ENCODE measurements around the gene AFF3.
"Not testable (repeated sequence)": the region's sequence is repeated elsewhere in the genome, so short reads cannot be mapped to it uniquely, and the experiment has no call there.

DNA sequence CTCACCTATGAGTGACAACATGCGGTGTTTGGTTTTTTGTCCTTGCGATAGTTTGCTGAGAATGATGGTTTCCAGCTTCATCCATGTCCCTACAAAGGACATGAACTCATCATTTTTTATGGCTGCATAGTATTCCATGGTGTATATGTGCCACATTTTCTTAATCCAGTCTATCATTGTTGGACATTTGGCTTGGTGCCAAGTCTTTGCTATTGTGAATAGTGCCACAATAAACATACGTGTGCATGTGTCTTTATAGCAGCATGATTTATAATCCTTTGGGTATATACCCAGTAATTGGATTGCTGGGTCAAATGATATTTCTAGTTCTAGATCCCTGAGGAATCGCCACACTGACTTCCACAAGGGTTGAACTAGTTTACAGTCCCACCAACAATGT lies 9.4 kb upstream of the AFF3 start:
- TF ChIP-seq, protein P1, sequence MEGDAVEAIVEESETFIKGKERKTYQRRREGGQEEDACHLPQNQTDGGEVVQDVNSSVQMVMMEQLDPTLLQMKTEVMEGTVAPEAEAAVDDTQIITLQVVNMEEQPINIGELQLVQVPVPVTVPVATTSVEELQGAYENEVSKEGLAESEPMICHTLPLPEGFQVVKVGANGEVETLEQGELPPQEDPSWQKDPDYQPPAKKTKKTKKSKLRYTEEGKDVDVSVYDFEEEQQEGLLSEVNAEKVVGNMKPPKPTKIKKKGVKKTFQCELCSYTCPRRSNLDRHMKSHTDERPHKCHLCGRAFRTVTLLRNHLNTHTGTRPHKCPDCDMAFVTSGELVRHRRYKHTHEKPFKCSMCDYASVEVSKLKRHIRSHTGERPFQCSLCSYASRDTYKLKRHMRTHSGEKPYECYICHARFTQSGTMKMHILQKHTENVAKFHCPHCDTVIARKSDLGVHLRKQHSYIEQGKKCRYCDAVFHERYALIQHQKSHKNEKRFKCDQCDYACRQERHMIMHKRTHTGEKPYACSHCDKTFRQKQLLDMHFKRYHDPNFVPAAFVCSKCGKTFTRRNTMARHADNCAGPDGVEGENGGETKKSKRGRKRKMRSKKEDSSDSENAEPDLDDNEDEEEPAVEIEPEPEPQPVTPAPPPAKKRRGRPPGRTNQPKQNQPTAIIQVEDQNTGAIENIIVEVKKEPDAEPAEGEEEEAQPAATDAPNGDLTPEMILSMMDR (IDR thresholded peaks at IDR 0.05), result not testable (repeated sequence)
- not testable (repeated sequence) for TF ChIP-seq POLR2A, EP300, POLR2AphosphoS5 (IDR thresholded peaks at IDR 0.05)
